Measurements from ENCODE around the gene KCNB1. TPM values are rescaled to one million over a fixed set of nuclear protein-coding genes. Genes with fewer than 3 reads are reported as not detected.

The KCNB1 gene
- total and polyA plus RNA-seq, 2 donors (not counting 1 experiment from before 2014, with no cell fraction given), result 0.12 TPM; not detected in 1

DNA sequence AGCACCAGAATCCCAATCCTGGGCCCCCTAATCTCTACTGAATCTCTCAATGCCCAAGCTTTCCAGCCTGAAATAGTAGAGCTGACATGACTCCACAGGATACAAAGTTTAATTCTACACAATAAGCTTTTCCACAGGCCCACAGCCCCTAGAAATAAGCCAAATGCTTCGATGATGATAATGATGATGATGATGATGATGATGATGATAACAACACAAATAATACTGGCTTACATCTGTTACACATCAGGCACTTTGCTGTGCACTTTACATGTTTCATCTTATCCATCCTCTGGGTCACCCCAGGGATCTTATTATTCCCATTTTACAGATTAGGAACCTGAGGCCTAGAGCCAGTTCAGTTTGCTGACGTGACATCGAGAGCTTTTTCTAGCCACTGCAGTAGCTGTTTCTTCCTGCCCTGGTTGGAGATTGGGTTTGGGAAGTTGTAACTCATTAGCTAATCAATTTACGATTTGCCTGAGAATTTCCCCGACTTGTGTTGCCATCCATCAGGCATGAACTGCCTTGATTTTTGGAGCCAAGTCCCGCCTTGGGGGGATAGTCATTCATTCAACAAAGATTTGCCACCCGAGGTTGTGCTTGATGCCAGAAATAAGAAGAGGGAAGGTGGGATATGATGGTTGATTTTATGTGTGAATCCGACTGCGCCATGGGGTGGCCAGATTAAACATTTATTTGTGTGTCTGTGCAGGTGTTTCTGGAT is 20.4 kb downstream of the KCNB1 start:
- no peak overlapping the region for H3K9ac ChIP-seq (ENCODE audit: low read length)
- DNase-seq (no peak), ATAC-seq (ENCODE audit: low read depth) (no peak)
- H3K79me2 ChIP-seq (ENCODE audit: control insufficient read depth, insufficient read depth, low read length), result no peaks in the 10 kb centered on the region
- H3K27me3 ChIP-seq (replicated peaks in 1 of 4; ENCODE audit: control extremely low read depth in 1 of 4, control insufficient read depth in 3 of 4, insufficient read depth in 4 of 4, low read length in 3 of 4), result peaks cover 0 to 9% (median 0%) of the 10 kb centered on the region in 4 experiments
- CTCF ChIA-PET, result no interaction called here
- POLR2A ChIA-PET, result interaction anchor here (0.5 kb wide), 1 partner anchor 43 kb away, joined by 3 read pairs; no protein-coding TSS in a partner anchor
- no peaks in the 10 kb centered on the region for H3K36me3 ChIP-seq (replicated peaks in 1 of 2; ENCODE audit: control extremely low read depth in 1 of 2, control insufficient read depth in 1 of 2, extremely low read depth in 1 of 2, insufficient read depth in 2 of 2, low read length in 1 of 2)
- H3K27ac Mint-ChIP-seq, result no peak overlapping the region
- H3K27me3 Mint-ChIP-seq, result peaks cover 35% of the 10 kb centered on the region
- 83% methylated on average over 8 of the region's 9 CpGs for WGBS (ENCODE audit: insufficient coverage)
- no peak overlapping the region for H3K27ac ChIP-seq (ENCODE audit: low read length in 2 of 2)
- intact Hi-C loops (cut with micrococcal nuclease), result no loop called here
- no peaks in the 10 kb centered on the region for H3K9me3 Mint-ChIP-seq (ENCODE audit: insufficient read depth)
- no peak overlapping the region for H2AFZ ChIP-seq (ENCODE audit: insufficient read depth, low read depth, low read length, poor library complexity, severe bottlenecking)
- no peaks in the 10 kb centered on the region for H3K4me1 ChIP-seq (ENCODE audit: control insufficient read depth in 2 of 2, insufficient read depth in 2 of 2, low read length in 2 of 2)
- no peak overlapping the region for H3K4me3 ChIP-seq (ENCODE audit: control extremely low read depth in 1 of 5, extremely low read depth in 1 of 5, insufficient read depth in 1 of 5, low read depth in 2 of 5, low read length in 4 of 5)
- TF ChIP-seq EZH2 (IDR thresholded peaks at IDR 0.05; ENCODE audit: borderline replicate concordance, insufficient read depth, low read depth, low read length, poor library complexity, severe bottlenecking), result no peak
- H3K9me3 ChIP-seq (ENCODE audit: control extremely low read depth in 1 of 3, control insufficient read depth in 2 of 3, insufficient read depth in 1 of 3, low read length in 2 of 3), result no peaks in the 10 kb centered on the region
- no peak overlapping the region for H3K4me3 Mint-ChIP-seq
- H3K4me2 ChIP-seq (replicated peaks; ENCODE audit: low read depth, low read length, poor library complexity, severe bottlenecking), result no peak overlapping the region
- no peaks in the 10 kb centered on the region for H4K20me1 ChIP-seq (ENCODE audit: control insufficient read depth, insufficient read depth, low read length, poor library complexity, severe bottlenecking)
- no peaks in the 10 kb centered on the region for H3K4me1 Mint-ChIP-seq

DNA sequence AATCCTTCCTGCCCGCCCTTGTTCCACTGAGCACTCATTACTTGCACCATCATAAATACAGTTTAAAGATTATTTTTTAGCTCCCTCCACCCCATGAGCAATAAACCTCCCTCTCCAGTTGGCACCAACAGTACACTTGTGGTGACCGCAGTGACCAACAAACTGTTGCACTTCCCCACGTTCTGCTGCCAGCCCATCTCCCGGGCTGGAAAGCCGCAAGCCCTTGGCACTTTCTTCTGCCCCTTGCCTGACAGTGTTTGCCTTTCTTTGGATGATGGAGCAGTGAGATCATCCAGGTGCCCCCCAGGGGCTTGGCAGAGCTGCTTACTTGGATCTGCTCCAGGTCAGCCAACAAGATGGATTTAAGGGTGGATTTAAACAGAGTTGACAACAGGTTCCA is 21.6 kb downstream of the KCNB1 start:
- CTCF ChIA-PET, result no interaction called here

More for the DNA sequence above, 21.6 kb downstream of the KCNB1 start:
- no peaks in the 10 kb centered on the region for H3K9me3 ChIP-seq (ENCODE audit: control extremely low read depth in 1 of 3, control insufficient read depth in 2 of 3, insufficient read depth in 1 of 3, low read length in 2 of 3)
- ATAC-seq (ENCODE audit: low read depth) (no peak), DNase-seq (no peak)
- Mint-ChIP-seq H3K4me1 (no peaks in the 10 kb centered on the region), H3K4me3 (no peak overlapping the region), H3K27me3 (peaks cover 38% of the 10 kb centered on the region), H3K9me3 (ENCODE audit: insufficient read depth) (no peaks in the 10 kb centered on the region), H3K27ac (no peak overlapping the region)
- intact Hi-C loops (cut with micrococcal nuclease), result no loop called here
- WGBS (ENCODE audit: insufficient coverage), result 85% methylated on average over 5 of the region's 5 CpGs
- no peaks in the 10 kb centered on the region for H3K36me3 ChIP-seq (replicated peaks in 1 of 2; ENCODE audit: control extremely low read depth in 1 of 2, control insufficient read depth in 1 of 2, extremely low read depth in 1 of 2, insufficient read depth in 2 of 2, low read length in 1 of 2)
- POLR2A ChIA-PET, result no interaction called here
- no peak for TF ChIP-seq EZH2 (IDR thresholded peaks at IDR 0.05; ENCODE audit: borderline replicate concordance, insufficient read depth, low read depth, low read length, poor library complexity, severe bottlenecking)
- TF ChIP-seq, protein P1, sequence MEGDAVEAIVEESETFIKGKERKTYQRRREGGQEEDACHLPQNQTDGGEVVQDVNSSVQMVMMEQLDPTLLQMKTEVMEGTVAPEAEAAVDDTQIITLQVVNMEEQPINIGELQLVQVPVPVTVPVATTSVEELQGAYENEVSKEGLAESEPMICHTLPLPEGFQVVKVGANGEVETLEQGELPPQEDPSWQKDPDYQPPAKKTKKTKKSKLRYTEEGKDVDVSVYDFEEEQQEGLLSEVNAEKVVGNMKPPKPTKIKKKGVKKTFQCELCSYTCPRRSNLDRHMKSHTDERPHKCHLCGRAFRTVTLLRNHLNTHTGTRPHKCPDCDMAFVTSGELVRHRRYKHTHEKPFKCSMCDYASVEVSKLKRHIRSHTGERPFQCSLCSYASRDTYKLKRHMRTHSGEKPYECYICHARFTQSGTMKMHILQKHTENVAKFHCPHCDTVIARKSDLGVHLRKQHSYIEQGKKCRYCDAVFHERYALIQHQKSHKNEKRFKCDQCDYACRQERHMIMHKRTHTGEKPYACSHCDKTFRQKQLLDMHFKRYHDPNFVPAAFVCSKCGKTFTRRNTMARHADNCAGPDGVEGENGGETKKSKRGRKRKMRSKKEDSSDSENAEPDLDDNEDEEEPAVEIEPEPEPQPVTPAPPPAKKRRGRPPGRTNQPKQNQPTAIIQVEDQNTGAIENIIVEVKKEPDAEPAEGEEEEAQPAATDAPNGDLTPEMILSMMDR (IDR thresholded peaks at IDR 0.05), result no peak
- no peak overlapping the region for H3K9ac ChIP-seq (ENCODE audit: low read length)
- H3K4me3 ChIP-seq (ENCODE audit: control extremely low read depth in 1 of 5, extremely low read depth in 1 of 5, insufficient read depth in 1 of 5, low read depth in 2 of 5, low read length in 4 of 5), result no peak overlapping the region
- no peaks in the 10 kb centered on the region for H3K79me2 ChIP-seq (ENCODE audit: control insufficient read depth, insufficient read depth, low read length)
- H3K4me2 ChIP-seq (replicated peaks; ENCODE audit: low read depth, low read length, poor library complexity, severe bottlenecking), result no peak overlapping the region
- H3K27me3 ChIP-seq (replicated peaks in 1 of 4; ENCODE audit: control extremely low read depth in 1 of 4, control insufficient read depth in 3 of 4, insufficient read depth in 4 of 4, low read length in 3 of 4), result peaks cover 0 to 9% (median 0%) of the 10 kb centered on the region in 4 experiments
- no peak overlapping the region for H3K27ac ChIP-seq (ENCODE audit: low read length in 2 of 2)
- H4K20me1 ChIP-seq (ENCODE audit: control insufficient read depth, insufficient read depth, low read length, poor library complexity, severe bottlenecking), result no peaks in the 10 kb centered on the region
- no peak overlapping the region for H2AFZ ChIP-seq (ENCODE audit: insufficient read depth, low read depth, low read length, poor library complexity, severe bottlenecking)
- H3K4me1 ChIP-seq (ENCODE audit: control insufficient read depth in 2 of 2, insufficient read depth in 2 of 2, low read length in 2 of 2), result no peaks in the 10 kb centered on the region

Measured in B cell (primary cell).